Tongue (tissue), 2 donors: ENCODE measurements around the gene MAP1LC3A. TPM values are rescaled to one million over a fixed set of nuclear protein-coding genes. Genes with fewer than 3 reads are reported as not detected.
A peak's percentile ranks its signal among the peaks of the same experiment; 100 is the strongest.

Experiments
- DNase-seq: peaks from one replicate; pipeline ENCODE4 v3.0.0-alpha.2; 2015
- total RNA-seq: library from RNA; depleted of rRNA; stranded (reverse); fragments of >200 nt; gene quantifications from one replicate; pipeline ENCODE4 v1.2.3, GENCODE V29; 2014

The MAP1LC3A gene
- total RNA-seq, 1 donor from 2014 or later = 23.8 TPM

- DNase-seq = no peak
These were observed 28.8 kb upstream of the MAP1LC3A start for GRCh38 chr20:34529742-34530141.

- DNase-seq = no peak
These were observed 28.2 kb upstream of the MAP1LC3A start for GRCh38 chr20:34530342-34530741.

GRCh38 chr20:34531608-34532265 is 26.8 kb upstream of the MAP1LC3A start:
- DNase-seq = no peak

GRCh38 chr20:34532320-34532719 is 26.2 kb upstream of the MAP1LC3A start:
- no peak for DNase-seq

GRCh38 chr20:34532756-34533155 is 25.8 kb upstream of the MAP1LC3A start:
- DNase-seq = peak; percentile 64

GRCh38 chr20:34534391-34535165 is 23.9 kb upstream of the MAP1LC3A start:
- no peak for DNase-seq

- no peak for DNase-seq
These were observed 23.1 kb upstream of the MAP1LC3A start for GRCh38 chr20:34535301-34535840.

- DNase-seq = no peak
These were observed 22.7 kb upstream of the MAP1LC3A start for GRCh38 chr20:34535857-34536256.

- no peak for DNase-seq
These were observed 21.6 kb upstream of the MAP1LC3A start for GRCh38 chr20:34536798-34537394.

GRCh38 chr20:34537651-34538050 is 20.9 kb upstream of the MAP1LC3A start:
- no peak for DNase-seq

- no peak for DNase-seq
These were observed 19.8 kb upstream of the MAP1LC3A start for GRCh38 chr20:34538671-34539123.

- no peak for DNase-seq
These were observed 18.8 kb upstream of the MAP1LC3A start for GRCh38 chr20:34539756-34540155.

GRCh38 chr20:34540596-34541263 is 17.8 kb upstream of the MAP1LC3A start:
- no peak for DNase-seq

- DNase-seq = no peak
These were observed 17.1 kb upstream of the MAP1LC3A start for GRCh38 chr20:34541264-34541901.

GRCh38 chr20:34541917-34542316 is 16.6 kb upstream of the MAP1LC3A start:
- DNase-seq = no peak

GRCh38 chr20:34542439-34542838 is 16.1 kb upstream of the MAP1LC3A start:
- no peak for DNase-seq

GRCh38 chr20:34543463-34544056 is 15.0 kb upstream of the MAP1LC3A start:
- no peak for DNase-seq

GRCh38 chr20:34544109-34544796 is 14.3 kb upstream of the MAP1LC3A start:
- DNase-seq = peak; percentile 51

GRCh38 chr20:34546751-34547181 is 11.8 kb upstream of the MAP1LC3A start:
- DNase-seq = no peak

GRCh38 chr20:34547844-34548613 is 10.5 kb upstream of the MAP1LC3A start:
- no peak for DNase-seq
